NCI-H748 (cell line): Measurements from ENCODE around the gene FAM3A.

Source experiments
- DNase-seq: peaks from one replicate; lab custom pipeline; 2025; ENCODE audit not compliant: unreplicated experiment; lab: John Stamatoyannopoulos, UW

The FAM3A gene

GRCh38 chrX:154534526-154535322 lies 18.7 kb upstream of the FAM3A start:
- DNase-seq: peak; percentile 87

GRCh38 chrX:154532690-154533089 lies 16.7 kb upstream of the FAM3A start:
- no peak for DNase-seq

- no peak for DNase-seq
Observed at GRCh38 chrX:154531626-154532025, 15.6 kb upstream of the FAM3A start.

- peak; percentile 7 for DNase-seq
Observed at GRCh38 chrX:154530286-154530685, 14.3 kb upstream of the FAM3A start.

DNA sequence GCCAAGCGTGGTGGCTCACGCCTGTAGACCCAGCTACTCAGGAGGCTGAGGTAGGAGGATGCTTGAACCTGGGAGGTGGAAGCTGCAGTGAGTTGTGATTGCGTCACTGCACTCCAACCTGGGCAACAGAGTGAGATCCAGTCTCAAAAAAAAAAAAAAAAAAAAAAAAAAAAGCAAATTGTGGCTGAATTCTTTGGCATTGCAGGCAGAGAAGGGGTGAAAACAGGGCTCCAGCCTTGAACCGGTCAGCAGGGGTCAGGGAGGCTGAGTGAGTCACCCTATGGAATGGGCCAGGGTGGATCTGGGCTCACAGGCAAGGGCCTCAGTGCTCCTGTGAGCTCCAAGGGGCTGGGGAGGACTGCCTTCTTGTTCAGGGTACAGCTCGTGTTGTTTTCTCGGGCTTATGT lies 13.2 kb upstream of the FAM3A start:
- no peak for DNase-seq

GRCh38 chrX:154526901-154527675 lies 11.1 kb upstream of the FAM3A start:
- peak; percentile 82 for DNase-seq

- no peak for DNase-seq
Observed at GRCh38 chrX:154525606-154526490, 9.8 kb upstream of the FAM3A start.

- no peak for DNase-seq
Observed at GRCh38 chrX:154519389-154519788, 3.4 kb upstream of the FAM3A start.

DNA sequence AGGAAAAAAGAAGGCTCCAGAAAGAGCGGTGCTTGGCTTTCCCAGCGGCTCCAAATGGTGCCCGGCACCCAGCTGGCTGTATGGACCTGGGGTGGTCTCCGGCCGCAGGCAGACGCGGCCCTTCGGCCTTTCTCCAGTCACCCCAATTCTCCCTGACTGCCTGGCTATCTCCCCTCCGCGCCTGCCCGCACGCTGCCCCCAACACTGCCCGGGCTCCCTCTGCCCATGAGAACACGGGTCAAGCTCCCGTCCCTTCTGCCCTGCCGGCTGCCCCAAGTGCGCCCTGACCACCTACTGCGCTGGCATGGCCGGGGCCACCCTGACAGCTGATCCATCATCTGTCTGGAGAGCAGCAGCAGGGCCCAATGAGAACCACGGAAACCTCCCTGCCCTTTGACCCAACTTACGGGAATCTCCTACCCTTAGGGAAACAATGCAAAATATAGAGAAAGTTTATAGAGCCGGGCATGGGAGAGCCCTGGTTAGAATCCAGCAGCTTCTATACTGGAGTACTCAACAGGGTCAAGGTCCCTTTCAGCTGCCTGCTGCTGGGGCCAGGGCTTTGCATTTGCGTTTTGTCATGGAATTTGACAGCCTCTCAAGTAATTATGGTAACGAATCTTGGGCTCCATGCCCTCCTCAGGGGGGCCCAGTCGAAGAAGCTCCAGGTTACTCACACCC lies 1.2 kb upstream of the FAM3A start:
- no peak for DNase-seq

DNA sequence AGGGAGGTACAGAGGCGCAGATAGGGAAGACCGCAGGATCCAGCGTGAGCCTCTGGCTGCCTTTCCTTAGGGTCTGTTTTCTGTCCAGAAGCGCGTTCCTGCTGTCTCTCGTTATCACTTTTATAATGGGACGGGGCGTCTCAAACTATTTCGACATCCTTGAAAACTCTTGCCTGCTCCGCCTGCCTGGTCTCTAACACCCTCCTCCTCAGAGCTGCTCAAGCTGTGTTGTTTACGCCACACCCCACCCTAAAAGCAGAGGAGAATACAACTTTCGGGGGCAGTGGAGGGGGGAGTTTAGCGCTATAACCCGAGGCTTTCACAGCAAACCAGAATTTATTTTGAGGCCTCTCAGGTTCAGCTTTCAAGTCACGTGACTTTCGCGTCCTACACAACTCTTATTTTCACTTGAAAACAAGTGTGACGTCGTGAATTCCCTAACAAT lies 646 bp upstream of the FAM3A start:
- DNase-seq: peak; percentile 50

DNA sequence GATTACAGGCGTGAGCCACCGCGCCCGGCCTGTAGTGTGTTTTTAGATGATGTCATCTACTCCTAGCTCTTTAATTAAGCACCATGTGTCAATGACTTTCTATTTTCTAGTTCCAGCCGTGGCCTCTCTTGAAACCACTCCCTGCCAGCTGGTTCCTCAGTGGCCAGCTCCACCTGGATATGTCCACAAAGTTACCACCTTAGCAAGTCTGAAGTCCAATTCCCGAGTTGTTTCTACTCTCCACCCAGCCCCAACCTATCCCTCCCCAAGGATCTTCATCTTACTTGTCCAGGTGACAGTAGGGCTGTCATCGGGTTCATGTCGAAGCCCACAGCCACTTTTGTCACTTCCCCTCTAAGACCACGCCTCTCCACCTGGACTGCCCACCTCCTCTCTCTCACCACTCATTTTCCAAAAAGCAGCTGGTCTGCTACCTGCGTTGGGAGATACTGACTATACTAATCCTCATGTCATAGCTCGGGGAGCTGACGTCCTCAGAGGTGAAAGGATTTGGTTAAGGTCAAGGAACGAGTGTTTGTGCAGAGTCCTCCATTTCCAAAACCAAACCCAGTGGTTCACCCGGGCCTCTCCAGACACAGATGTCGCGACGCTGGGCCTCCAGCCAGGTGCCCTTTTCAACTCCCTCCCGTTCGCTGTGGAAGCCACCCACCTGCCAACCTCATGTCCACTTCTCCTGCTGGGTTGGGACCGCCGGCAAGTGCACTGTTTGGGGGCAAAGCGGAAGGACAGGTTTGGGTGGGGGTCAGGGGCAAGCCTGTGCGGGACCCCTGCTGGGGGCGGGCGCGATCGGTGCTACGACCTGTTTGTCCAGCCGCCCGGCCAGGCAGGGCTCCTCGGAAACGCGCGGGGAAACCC lies 704 bp downstream of the FAM3A start:
- peak; percentile 68 for DNase-seq

DNA sequence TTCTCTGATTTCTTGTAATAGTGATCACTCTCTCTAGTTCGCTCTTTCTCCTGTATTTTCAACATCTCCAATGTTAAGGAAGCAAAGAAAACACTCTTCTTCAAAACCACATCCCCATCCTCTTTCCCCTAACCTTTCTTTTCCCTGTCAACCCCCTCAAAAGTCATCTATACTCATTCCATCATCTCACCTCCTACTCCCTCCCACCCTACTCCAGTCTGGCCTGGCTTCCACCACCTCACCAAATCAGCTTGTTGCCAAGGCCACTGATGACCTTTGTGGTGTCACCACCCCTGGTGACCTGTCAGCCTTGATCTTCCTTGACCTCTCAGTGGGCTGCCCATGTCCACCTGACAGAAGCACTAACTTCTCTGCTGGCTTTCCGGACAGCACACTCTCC lies 2.3 kb downstream of the FAM3A start:
- no peak for DNase-seq

DNA sequence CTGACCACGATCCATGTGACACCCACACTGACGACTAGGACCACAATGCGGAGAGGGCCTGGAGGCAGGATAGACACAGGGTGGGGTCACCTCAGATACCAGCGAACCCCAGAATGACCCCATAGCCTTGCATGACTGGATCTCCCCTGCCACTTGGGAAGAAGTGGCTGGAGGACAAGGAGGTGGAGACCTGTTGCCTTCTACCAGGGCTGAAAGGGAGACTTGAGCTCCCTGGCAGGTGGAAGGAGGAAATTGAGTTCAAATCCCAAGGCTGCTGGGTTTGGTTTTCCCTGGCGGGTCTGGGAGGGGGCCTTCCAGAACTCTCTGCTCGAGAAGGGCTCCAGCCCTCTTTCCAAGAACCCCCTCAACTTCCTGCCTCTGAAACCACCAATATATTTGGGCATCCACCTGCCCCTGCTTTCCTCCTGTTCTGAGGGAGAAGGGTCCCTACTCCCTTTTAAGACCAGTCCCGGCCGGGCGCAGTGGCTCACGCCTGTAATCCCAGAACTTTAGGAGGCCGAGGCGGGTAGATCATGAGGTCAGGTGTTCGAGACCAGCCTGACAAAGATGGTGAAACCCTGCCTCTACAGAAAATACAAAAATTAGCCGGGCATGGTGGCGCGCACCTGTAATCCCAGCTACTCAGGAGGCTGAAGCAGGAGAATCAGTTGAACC lies 3.0 kb downstream of the FAM3A start:
- no peak for DNase-seq

DNA sequence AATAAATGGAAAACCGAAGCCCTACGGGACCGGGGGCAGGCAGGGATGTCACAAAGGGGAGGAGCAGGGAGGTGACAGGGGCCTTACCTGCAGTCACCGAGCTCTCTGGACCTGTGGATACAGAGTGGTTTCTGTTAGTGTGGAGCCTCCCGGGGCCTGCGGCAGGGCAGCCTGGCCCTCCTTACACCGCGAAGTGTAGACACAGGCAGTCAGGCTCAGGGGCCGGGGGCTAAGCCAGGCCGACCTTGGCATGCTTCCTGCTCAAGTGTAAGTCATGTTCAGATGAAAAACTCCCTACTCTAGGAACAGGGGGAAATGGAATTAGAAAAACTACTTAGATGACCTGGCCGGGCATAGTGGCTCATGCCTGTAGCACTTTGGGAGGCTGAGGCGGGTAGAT lies 4.3 kb downstream of the FAM3A start:
- no peak for DNase-seq

GRCh38 chrX:154509455-154509854 lies 6.6 kb downstream of the FAM3A start:
- DNase-seq: no peak

DNA sequence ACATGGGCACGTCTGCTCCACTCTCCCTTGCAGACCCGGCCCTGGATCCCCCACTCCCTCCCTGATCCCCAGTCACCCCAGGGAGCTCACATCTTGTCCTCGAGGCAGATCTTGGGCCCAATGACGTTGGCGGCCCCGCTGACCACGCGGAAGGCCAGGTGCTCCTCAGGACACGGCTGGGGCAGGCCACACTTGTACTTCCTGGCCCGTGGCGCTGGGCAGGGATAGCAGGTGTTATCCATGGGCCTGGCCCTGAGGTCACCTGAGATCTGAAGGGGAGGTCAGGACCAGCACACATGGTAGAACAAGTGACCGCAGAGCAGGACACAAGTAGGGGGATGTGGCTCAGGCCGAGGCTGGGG lies 7.7 kb downstream of the FAM3A start:
- no peak for DNase-seq

DNA sequence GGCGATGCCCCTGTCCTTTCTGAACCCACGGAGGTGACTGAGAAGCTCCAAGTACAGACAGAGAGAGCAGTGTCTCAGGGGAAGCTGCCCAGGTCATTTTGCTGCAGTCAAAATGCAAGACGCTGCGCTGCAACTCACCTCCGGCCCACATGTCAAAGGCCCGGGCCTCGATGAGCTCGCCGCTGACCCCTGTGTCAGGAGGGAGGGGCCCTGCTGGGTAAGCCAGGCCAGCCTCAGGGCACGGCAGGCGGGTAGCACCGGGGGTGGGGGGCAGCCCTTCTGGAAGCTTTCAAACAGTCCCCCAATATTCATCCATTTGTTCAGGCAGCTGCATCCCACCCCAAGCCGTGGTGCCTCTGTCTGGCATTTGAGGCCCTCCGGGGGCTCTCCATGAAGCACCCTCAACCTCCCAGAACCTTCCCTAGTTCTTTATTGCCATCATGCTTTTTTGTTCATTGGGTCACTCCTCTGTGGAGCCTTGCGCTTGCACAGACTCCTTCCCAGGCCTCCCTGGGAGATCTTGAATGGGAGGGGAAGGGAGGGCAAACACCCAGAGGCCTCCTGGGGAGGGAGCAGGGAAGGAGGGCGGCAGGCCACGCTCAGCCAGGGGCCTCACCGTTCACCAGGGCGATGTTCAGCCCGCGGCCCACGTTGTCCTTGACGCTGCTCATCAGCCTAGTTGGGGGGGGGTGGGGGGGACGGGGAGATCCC lies 8.2 kb downstream of the FAM3A start:
- DNase-seq: no peak

GRCh38 chrX:154506483-154507332 lies 9.3 kb downstream of the FAM3A start:
- DNase-seq: no peak
